Endothelial cell (in vitro differentiated cells): ENCODE measurements around the gene TAS2R16. TPM values are rescaled to one million over a fixed set of nuclear protein-coding genes. Genes with fewer than 3 reads are reported as not detected.
"Not testable (repeated sequence)": the region's sequence is repeated elsewhere in the genome, so short reads cannot be mapped to it uniquely, and the experiment has no call there.

Source experiments
- DNase-seq: peaks from one replicate; pipeline ENCODE4 v3.0.0; 2021; ENCODE audit warnings: low spot score
- H3K27ac Mint-ChIP-seq: one replicate; pipeline ENCODE4 v1.8.0; 2021; ENCODE audit warnings: mixed read lengths, inconsistent platforms; ENCODE audit not compliant: unreplicated experiment
- H3K27me3 Mint-ChIP-seq: one replicate; pipeline ENCODE4 v1.8.0; 2021; ENCODE audit warnings: mild to moderate bottlenecking, moderate library complexity, mixed read lengths, inconsistent platforms; ENCODE audit not compliant: unreplicated experiment
- H3K36me3 Mint-ChIP-seq: one replicate; pipeline ENCODE4 v1.8.0; 2021; ENCODE audit warnings: mild to moderate bottlenecking, low read depth, mixed read lengths, inconsistent platforms; ENCODE audit not compliant: unreplicated experiment
- H3K4me1 Mint-ChIP-seq: one replicate; pipeline ENCODE4 v1.8.0; 2021; ENCODE audit warnings: mild to moderate bottlenecking, mixed read lengths, inconsistent platforms; ENCODE audit not compliant: unreplicated experiment
- H3K4me3 Mint-ChIP-seq: one replicate; pipeline ENCODE4 v1.8.0; 2021; ENCODE audit warnings: mild to moderate bottlenecking, mixed read lengths, inconsistent platforms; ENCODE audit not compliant: unreplicated experiment
- H3K9me3 Mint-ChIP-seq: one replicate; pipeline ENCODE4 v1.8.0; 2021; ENCODE audit warnings: mixed read lengths, inconsistent platforms; ENCODE audit not compliant: unreplicated experiment
- CTCF ChIP-seq: fragments of 200-600 bp; sonication (generic); IDR thresholded peaks from one replicate; pipeline ENCODE4 v1.5.0; 2021; ENCODE audit warnings: antibody characterized with exemption; ENCODE audit not compliant: unreplicated experiment
- total RNA-seq: library from RNA; stranded (reverse); fragmentation: NEBNext Ultra II Directional; extraction: Animal tissue kit (Norgen Biotek cat#: 25700); gene quantifications from one replicate; pipeline ENCODE4 v1.2.1, GENCODE V29; 2021; ENCODE audit not compliant: unreplicated experiment

Gene TAS2R16
- total RNA-seq, 1 donor from 2014 or later, result not detected

- Mint-ChIP-seq H3K4me1 (peaks cover 22% of the 10 kb centered on the region), H3K27me3 (peaks cover 1% of the 10 kb centered on the region), H3K4me3 (no peak overlapping the region), H3K36me3 (no peaks in the 10 kb centered on the region), H3K27ac (no peak overlapping the region), H3K9me3 (no peaks in the 10 kb centered on the region)
- no peak for TF ChIP-seq CTCF
- no peak for DNase-seq
Observed at GRCh38 chr7:122968389-122968788, 27.1 kb downstream of the TAS2R16 start.

- Mint-ChIP-seq H3K36me3 (no peaks in the 10 kb centered on the region), H3K9me3 (no peaks in the 10 kb centered on the region), H3K27me3 (peaks cover 1% of the 10 kb centered on the region), H3K4me1 (peaks cover 9% of the 10 kb centered on the region), H3K4me3 (no peak overlapping the region), H3K27ac (no peak overlapping the region)
- TF ChIP-seq CTCF, result no peak
- DNase-seq, result no peak
Observed at GRCh38 chr7:122965306-122965705, 30.2 kb downstream of the TAS2R16 start.

GRCh38 chr7:122953678-122954077 is 41.8 kb downstream of the TAS2R16 start:
- not testable (repeated sequence) for H3K36me3 Mint-ChIP-seq, H3K27ac Mint-ChIP-seq, H3K9me3 Mint-ChIP-seq, H3K4me1 Mint-ChIP-seq, H3K4me3 Mint-ChIP-seq, DNase-seq, H3K27me3 Mint-ChIP-seq

GRCh38 chr7:122951006-122951405 is 44.5 kb downstream of the TAS2R16 start:
- no peak for DNase-seq
- Mint-ChIP-seq H3K27me3 (peaks cover 1% of the 10 kb centered on the region), H3K36me3 (no peaks in the 10 kb centered on the region), H3K27ac (no peak overlapping the region), H3K9me3 (no peaks in the 10 kb centered on the region), H3K4me3 (no peak overlapping the region), H3K4me1 (no peaks in the 10 kb centered on the region)
- TF ChIP-seq CTCF, result no peak

GRCh38 chr7:122949186-122949585 is 46.3 kb downstream of the TAS2R16 start:
- H3K4me3 Mint-ChIP-seq, result no peak overlapping the region
- H3K27me3 Mint-ChIP-seq, result no peaks in the 10 kb centered on the region
- H3K27ac Mint-ChIP-seq, result peak overlapping the region; percentile 41
- no peak for TF ChIP-seq CTCF
- H3K9me3 Mint-ChIP-seq, result no peaks in the 10 kb centered on the region
- H3K4me1 Mint-ChIP-seq, result no peaks in the 10 kb centered on the region
- no peaks in the 10 kb centered on the region for H3K36me3 Mint-ChIP-seq
- DNase-seq, result no peak

Other genes starting within 250 kb of the TAS2R16 start
- gene CADPS2, start 109.2 kb downstream of the TAS2R16 start, total RNA-seq, result 27.8 TPM
- not detected for gene SLC13A1, start 204.3 kb upstream of the TAS2R16 start, total RNA-seq